C4-2B (cell line): ENCODE measurements around the gene MOV10L1.

Experiments used
- H3K27ac ChIP-seq: fragments of 450-650 bp; 2 replicates; pipeline ENCODE4 v1.5.1; 2017
- CTCF ChIP-seq: fragments of 450-650 bp; conservative IDR thresholded peaks from 2 replicates; pipeline ENCODE4 v1.5.1; 2017; ENCODE audit warnings: mild to moderate bottlenecking
- ZFX ChIP-seq: fragments of 450-650 bp; IDR thresholded peaks from 2 replicates; pipeline ENCODE4 v1.6.1; 2017

The MOV10L1 gene

GRCh38 chr22:50087646-50088045, 2.2 kb upstream of the MOV10L1 start:
- H3K27ac ChIP-seq: no peak overlapping the region
- TF ChIP-seq CTCF (no peak), ZFX (no peak)

GRCh38 chr22:50088096-50088495, 1.7 kb upstream of the MOV10L1 start:
- TF ChIP-seq CTCF (no peak), ZFX (no peak)
- H3K27ac ChIP-seq: no peak overlapping the region

GRCh38 chr22:50089231-50089630, 575 bp upstream of the MOV10L1 start:
- TF ChIP-seq CTCF (no peak), ZFX (no peak)
- no peak overlapping the region for H3K27ac ChIP-seq

GRCh38 chr22:50090412-50090714, 557 bp downstream of the MOV10L1 start:
- no peak overlapping the region for H3K27ac ChIP-seq
- no peak for TF ChIP-seq ZFX

GRCh38 chr22:50091092-50091768, 1.4 kb downstream of the MOV10L1 start:
- TF ChIP-seq ZFX (no peak), CTCF (no peak)

GRCh38 chr22:50092342-50092741, 2.5 kb downstream of the MOV10L1 start:
- TF ChIP-seq ZFX (no peak), CTCF (no peak)
- no peak overlapping the region for H3K27ac ChIP-seq

More at GRCh38 chr22:50091092-50091768, 1.4 kb downstream of the MOV10L1 start:
- no peak overlapping the region for H3K27ac ChIP-seq

- H3K27ac ChIP-seq: no peak overlapping the region
- TF ChIP-seq ZFX (no peak), CTCF (no peak)
Measured at GRCh38 chr22:50098052-50098451, 8.2 kb downstream of the MOV10L1 start.

GRCh38 chr22:50101870-50102565, 12.2 kb downstream of the MOV10L1 start:
- H3K27ac ChIP-seq: no peak overlapping the region; the same call in 1 of the 2 replicates
- no peak for TF ChIP-seq CTCF
- no peak for TF ChIP-seq ZFX
